HEK293 (cell line): ENCODE data around the gene ARMC8.

ENCODE experiments used
- AEBP2 ChIP-seq: fragments of 450-650 bp; formaldehyde crosslinking; IDR thresholded peaks from 2 replicates; pipeline ENCODE4 v1.5.1; 2016; ENCODE audit warnings: missing biosample characterization, missing genetic modification characterization, borderline replicate concordance
- CTCF ChIP-seq: fragments of 450-650 bp; formaldehyde crosslinking; IDR thresholded peaks from 2 replicates; pipeline ENCODE4 v1.5.1; 2016; ENCODE audit warnings: missing biosample characterization, missing genetic modification characterization
- TCF7L2 ChIP-seq: IDR thresholded peaks from 2 replicates; pipeline ENCODE4 v1.6.1; 2011; ENCODE audit warnings: low read depth, mild to moderate bottlenecking, inconsistent platforms, low read length, moderate library complexity, borderline replicate concordance
- ZFP69B ChIP-seq: fragments of 450-650 bp; formaldehyde crosslinking; IDR thresholded peaks from 2 replicates; pipeline ENCODE4 v1.5.1; 2016; ENCODE audit warnings: missing biosample characterization, missing genetic modification characterization
- ZNF112 ChIP-seq: fragments of 450-650 bp; formaldehyde crosslinking; IDR thresholded peaks from 2 replicates; pipeline ENCODE4 v1.5.0; 2017; ENCODE audit warnings: missing biosample characterization, missing genetic modification characterization
- ZNF214 ChIP-seq: fragments of 450-650 bp; formaldehyde crosslinking; IDR thresholded peaks from 2 replicates; pipeline ENCODE4 v1.5.1; 2017; ENCODE audit warnings: missing biosample characterization, mild to moderate bottlenecking, missing genetic modification characterization, borderline replicate concordance
- ZNF366 ChIP-seq: fragments of 450-650 bp; formaldehyde crosslinking; conservative IDR thresholded peaks from 2 replicates; pipeline ENCODE4 v1.5.1; 2016; ENCODE audit warnings: missing biosample characterization, missing genetic modification characterization
- ZNF423 ChIP-seq: fragments of 450-650 bp; formaldehyde crosslinking; IDR thresholded peaks from 2 replicates; pipeline ENCODE4 v1.5.1; 2016; ENCODE audit warnings: missing biosample characterization, missing genetic modification characterization
- ZNF768 ChIP-seq: fragments of 450-650 bp; formaldehyde crosslinking; IDR thresholded peaks from 2 replicates; pipeline ENCODE4 v1.5.1; 2018; ENCODE audit warnings: missing biosample characterization, mild to moderate bottlenecking, missing genetic modification characterization
- TF ChIP-seq, protein P1 (sequence below): fragments of 450-650 bp; formaldehyde crosslinking; IDR thresholded peaks from 2 replicates; pipeline ENCODE4 v1.5.1; 2016; ENCODE audit warnings: missing biosample characterization, missing genetic modification characterization
- TF ChIP-seq, protein P2 (sequence below): sonication (generic); formaldehyde crosslinking; IDR thresholded peaks from 2 replicates; pipeline ENCODE4 v1.8.1; 2022; ENCODE audit warnings: mild to moderate bottlenecking, moderate library complexity, missing genetic modification reagents
- TF ChIP-seq, protein P3 (sequence below): fragments of 450-650 bp; formaldehyde crosslinking; IDR thresholded peaks from 2 replicates; pipeline ENCODE4 v1.5.1; 2016; ENCODE audit warnings: missing biosample characterization, missing genetic modification characterization, low read depth

GRCh38 chr3:138297876-138298275, 110.8 kb downstream of the ARMC8 start:
- TF ChIP-seq CTCF (tag by site-specific recombination) (no peak), ZNF423 (tag by site-specific recombination) (no peak), ZFP69B (tag by site-specific recombination) (no peak), ZNF768 (tag by site-specific recombination) (no peak), TCF7L2 (no peak), ZNF112 (tag by site-specific recombination) (no peak), ZNF366 (tag by site-specific recombination) (no peak), ZNF214 (tag by site-specific recombination) (no peak), AEBP2 (tag by site-specific recombination) (no peak)
- TF ChIP-seq, protein P1, sequence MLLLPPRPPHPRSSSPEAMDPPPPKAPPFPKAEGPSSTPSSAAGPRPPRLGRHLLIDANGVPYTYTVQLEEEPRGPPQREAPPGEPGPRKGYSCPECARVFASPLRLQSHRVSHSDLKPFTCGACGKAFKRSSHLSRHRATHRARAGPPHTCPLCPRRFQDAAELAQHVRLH (tag by site-specific recombination) = no peak
- TF ChIP-seq, protein P2, sequence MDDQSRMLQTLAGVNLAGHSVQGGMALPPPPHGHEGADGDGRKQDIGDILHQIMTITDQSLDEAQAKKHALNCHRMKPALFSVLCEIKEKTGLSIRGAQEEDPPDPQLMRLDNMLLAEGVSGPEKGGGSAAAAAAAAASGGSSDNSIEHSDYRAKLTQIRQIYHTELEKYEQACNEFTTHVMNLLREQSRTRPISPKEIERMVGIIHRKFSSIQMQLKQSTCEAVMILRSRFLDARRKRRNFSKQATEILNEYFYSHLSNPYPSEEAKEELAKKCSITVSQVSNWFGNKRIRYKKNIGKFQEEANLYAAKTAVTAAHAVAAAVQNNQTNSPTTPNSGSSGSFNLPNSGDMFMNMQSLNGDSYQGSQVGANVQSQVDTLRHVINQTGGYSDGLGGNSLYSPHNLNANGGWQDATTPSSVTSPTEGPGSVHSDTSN (CRISPR knock-in tag) = no peak
- TF ChIP-seq, protein P3, sequence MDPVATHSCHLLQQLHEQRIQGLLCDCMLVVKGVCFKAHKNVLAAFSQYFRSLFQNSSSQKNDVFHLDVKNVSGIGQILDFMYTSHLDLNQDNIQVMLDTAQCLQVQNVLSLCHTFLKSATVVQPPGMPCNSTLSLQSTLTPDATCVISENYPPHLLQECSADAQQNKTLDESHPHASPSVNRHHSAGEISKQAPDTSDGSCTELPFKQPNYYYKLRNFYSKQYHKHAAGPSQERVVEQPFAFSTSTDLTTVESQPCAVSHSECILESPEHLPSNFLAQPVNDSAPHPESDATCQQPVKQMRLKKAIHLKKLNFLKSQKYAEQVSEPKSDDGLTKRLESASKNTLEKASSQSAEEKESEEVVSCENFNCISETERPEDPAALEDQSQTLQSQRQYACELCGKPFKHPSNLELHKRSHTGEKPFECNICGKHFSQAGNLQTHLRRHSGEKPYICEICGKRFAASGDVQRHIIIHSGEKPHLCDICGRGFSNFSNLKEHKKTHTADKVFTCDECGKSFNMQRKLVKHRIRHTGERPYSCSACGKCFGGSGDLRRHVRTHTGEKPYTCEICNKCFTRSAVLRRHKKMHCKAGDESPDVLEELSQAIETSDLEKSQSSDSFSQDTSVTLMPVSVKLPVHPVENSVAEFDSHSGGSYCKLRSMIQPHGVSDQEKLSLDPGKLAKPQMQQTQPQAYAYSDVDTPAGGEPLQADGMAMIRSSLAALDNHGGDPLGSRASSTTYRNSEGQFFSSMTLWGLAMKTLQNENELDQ (tag by site-specific recombination) = no peak
